Stomach (tissue), 4 donors: Measurements from ENCODE around the gene LMF2.

Experiments
- POLR2AphosphoS5 ChIP-seq, 3 donors: sonication (generic); formaldehyde crosslinking; IDR thresholded peaks; one replicate each; pipeline ENCODE4 v1.6.1; 2016; ENCODE audit warnings: antibody characterized with exemption in 3 of 3
- TF ChIP-seq, protein P1 (sequence below), 7 experiments: fragments of 450-650 bp in 4 of 7; fragments of 200-600 bp in 3 of 7; sonication (generic) in 3 of 7; IDR thresholded peaks; one replicate each; pipeline ENCODE4 v1.5.1; 2016 to 2019; ENCODE audit warnings: antibody characterized with exemption in 7 of 7, control low read depth in 2 of 7, mild to moderate bottlenecking in 1 of 7

GRCh38 chr22:50530580-50530876 lies 23.0 kb upstream of the LMF2 start:
- TF ChIP-seq, protein P1, sequence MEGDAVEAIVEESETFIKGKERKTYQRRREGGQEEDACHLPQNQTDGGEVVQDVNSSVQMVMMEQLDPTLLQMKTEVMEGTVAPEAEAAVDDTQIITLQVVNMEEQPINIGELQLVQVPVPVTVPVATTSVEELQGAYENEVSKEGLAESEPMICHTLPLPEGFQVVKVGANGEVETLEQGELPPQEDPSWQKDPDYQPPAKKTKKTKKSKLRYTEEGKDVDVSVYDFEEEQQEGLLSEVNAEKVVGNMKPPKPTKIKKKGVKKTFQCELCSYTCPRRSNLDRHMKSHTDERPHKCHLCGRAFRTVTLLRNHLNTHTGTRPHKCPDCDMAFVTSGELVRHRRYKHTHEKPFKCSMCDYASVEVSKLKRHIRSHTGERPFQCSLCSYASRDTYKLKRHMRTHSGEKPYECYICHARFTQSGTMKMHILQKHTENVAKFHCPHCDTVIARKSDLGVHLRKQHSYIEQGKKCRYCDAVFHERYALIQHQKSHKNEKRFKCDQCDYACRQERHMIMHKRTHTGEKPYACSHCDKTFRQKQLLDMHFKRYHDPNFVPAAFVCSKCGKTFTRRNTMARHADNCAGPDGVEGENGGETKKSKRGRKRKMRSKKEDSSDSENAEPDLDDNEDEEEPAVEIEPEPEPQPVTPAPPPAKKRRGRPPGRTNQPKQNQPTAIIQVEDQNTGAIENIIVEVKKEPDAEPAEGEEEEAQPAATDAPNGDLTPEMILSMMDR (IDR thresholded peaks at IDR 0.05) = no peak
- no peak for TF ChIP-seq POLR2AphosphoS5 (IDR thresholded peaks at IDR 0.05)
